Measurements from ENCODE around the gene ASB2. TPM values are rescaled to one million over a fixed set of nuclear protein-coding genes. Genes with fewer than 3 reads are reported as not detected.

Gene ASB2
- total and polyA plus RNA-seq, 2 donors (not counting 1 experiment from before 2014, with no cell fraction given), result 0.99 to 1.5 TPM

DNA sequence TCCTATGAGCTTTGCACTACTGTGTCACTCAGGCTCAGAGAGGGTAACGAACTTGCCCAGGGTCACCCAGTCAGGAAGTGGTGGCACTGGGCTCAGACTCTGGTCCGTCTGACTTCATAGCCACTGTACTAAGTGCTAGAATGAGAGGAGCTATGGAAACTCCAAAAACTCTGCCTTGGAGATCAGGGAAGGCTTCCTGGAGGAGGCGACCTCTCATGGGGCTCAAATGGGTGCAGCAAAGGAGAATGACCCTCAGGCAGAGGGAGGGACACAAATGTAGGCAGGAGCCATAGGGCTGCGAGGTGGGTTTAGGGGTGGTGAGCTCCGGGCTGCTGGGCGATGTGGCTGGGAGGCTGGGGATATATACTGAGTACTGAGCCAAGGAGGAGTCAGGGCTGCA lies 23.9 kb upstream of the ASB2 start:
- Histone ChIP-seq H3K9ac (ENCODE audit: insufficient read depth, low read length) (no peak overlapping the region), H3K36me3 (ENCODE audit: control insufficient read depth, insufficient read depth, low read length) (no peaks in the 10 kb centered on the region), H3K9me3 (ENCODE audit: control insufficient read depth, insufficient read depth, low read depth, low read length) (no peaks in the 10 kb centered on the region), H4K20me1 (ENCODE audit: control insufficient read depth, extremely low read depth, insufficient read depth, low read length) (no peaks in the 10 kb centered on the region), H3K79me2 (ENCODE audit: control insufficient read depth, insufficient read depth, low read length) (no peaks in the 10 kb centered on the region), H3K27me3 (ENCODE audit: control insufficient read depth, insufficient read depth, low read length) (peaks cover 9% of the 10 kb centered on the region), H3K4me3 (replicated peaks in 1 of 4; ENCODE audit: control extremely low read depth in 1 of 4, insufficient read depth in 1 of 4, low read depth in 3 of 4, low read length in 4 of 4) (no peak overlapping the region), H3K4me1 (ENCODE audit: control insufficient read depth, extremely low read depth, insufficient read depth, low read length) (no peaks in the 10 kb centered on the region), H3K27ac (ENCODE audit: insufficient read depth, low read length) (no peak overlapping the region), H3K4me2 (ENCODE audit: extremely low read depth, insufficient read depth, low read length) (no peak overlapping the region), H2AFZ (ENCODE audit: low read length) (no peak overlapping the region)
- DNase-seq (ENCODE audit: low read depth in 2 of 2), result no peak
- no peak for TF ChIP-seq EZH2 (IDR thresholded peaks at IDR 0.05; ENCODE audit: low read length, missing control alignments)

DNA sequence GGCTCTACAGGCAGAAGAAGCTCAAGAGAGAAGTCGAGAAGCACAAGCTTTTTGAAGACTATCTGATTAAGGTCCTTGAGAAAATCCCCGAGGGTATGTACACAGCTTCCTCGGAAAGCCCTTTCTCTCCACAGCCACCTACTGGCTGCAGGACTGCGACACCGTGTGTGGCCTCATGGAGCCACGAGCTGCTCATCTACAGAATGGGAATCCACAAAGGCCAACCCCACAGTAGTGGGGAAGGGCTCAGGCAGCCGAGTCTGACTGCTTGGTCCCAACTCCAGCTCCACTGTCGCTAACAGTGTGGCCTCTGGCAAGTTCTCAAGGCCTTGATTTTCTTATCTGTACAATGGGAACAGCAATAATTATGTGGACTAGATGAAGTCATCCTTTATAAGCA lies 23.2 kb upstream of the ASB2 start:
- Histone ChIP-seq H3K27ac (ENCODE audit: insufficient read depth, low read length) (no peak overlapping the region), H3K36me3 (ENCODE audit: control insufficient read depth, insufficient read depth, low read length) (no peaks in the 10 kb centered on the region), H3K9me3 (ENCODE audit: control insufficient read depth, insufficient read depth, low read depth, low read length) (no peaks in the 10 kb centered on the region), H3K9ac (ENCODE audit: insufficient read depth, low read length) (no peak overlapping the region), H3K79me2 (ENCODE audit: control insufficient read depth, insufficient read depth, low read length) (no peaks in the 10 kb centered on the region), H3K4me2 (ENCODE audit: extremely low read depth, insufficient read depth, low read length) (no peak overlapping the region), H3K27me3 (ENCODE audit: control insufficient read depth, insufficient read depth, low read length) (peaks cover 4% of the 10 kb centered on the region), H3K4me3 (replicated peaks in 1 of 4; ENCODE audit: control extremely low read depth in 1 of 4, insufficient read depth in 1 of 4, low read depth in 3 of 4, low read length in 4 of 4) (no peak overlapping the region), H2AFZ (ENCODE audit: low read length) (no peak overlapping the region), H3K4me1 (ENCODE audit: control insufficient read depth, extremely low read depth, insufficient read depth, low read length) (no peaks in the 10 kb centered on the region), H4K20me1 (ENCODE audit: control insufficient read depth, extremely low read depth, insufficient read depth, low read length) (no peaks in the 10 kb centered on the region)
- TF ChIP-seq CTCF (conservative IDR thresholded peaks at IDR 0.05 in 1 of 2, IDR thresholded peaks at IDR 0.05 in 1 of 2; ENCODE audit: low read depth in 1 of 2, low read length in 2 of 2) (no peak), EZH2 (IDR thresholded peaks at IDR 0.05; ENCODE audit: low read length, missing control alignments) (no peak)
- DNase-seq (ENCODE audit: low read depth in 2 of 2), result no peak

DNA sequence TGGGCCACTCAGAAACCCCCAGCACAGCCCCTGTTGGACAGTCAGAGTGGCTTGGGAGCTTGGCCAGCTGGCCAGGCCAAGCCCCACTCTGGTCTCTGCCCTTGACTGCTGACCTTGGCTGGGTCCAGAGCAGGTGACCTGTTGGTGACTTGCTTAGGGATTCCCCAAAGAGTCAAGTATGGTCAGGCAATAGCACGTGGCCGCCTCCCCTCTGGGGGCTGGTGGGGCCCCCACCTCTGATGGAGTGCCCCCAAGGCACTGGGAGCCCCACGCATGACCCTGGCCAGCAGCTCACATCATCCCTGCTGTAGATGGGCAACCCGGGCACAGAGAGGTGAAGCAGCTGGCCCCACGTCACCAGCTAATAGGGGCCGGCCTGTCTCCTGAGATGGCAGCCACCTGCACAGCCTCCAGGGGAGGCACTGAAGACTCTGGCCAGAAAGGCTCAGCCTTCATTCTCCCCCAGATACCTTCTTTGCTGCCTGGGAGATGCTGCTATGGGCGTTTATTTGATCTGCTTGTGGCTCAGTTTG lies 22.6 kb upstream of the ASB2 start:
- H3K9ac ChIP-seq (ENCODE audit: insufficient read depth, low read length), result no peak overlapping the region
- no peaks in the 10 kb centered on the region for H4K20me1 ChIP-seq (ENCODE audit: control insufficient read depth, extremely low read depth, insufficient read depth, low read length)
- no peak overlapping the region for H2AFZ ChIP-seq (ENCODE audit: low read length)
- no peak for TF ChIP-seq CTCF (conservative IDR thresholded peaks at IDR 0.05 in 1 of 2, IDR thresholded peaks at IDR 0.05 in 1 of 2; ENCODE audit: low read depth in 1 of 2, low read length in 2 of 2)
- TF ChIP-seq EZH2 (IDR thresholded peaks at IDR 0.05; ENCODE audit: low read length, missing control alignments), result no peak
- DNase-seq (ENCODE audit: low read depth in 2 of 2), result no peak
- no peaks in the 10 kb centered on the region for H3K9me3 ChIP-seq (ENCODE audit: control insufficient read depth, insufficient read depth, low read depth, low read length)
- no peak overlapping the region for H3K27ac ChIP-seq (ENCODE audit: insufficient read depth, low read length)
- no peaks in the 10 kb centered on the region for H3K79me2 ChIP-seq (ENCODE audit: control insufficient read depth, insufficient read depth, low read length)
- no peaks in the 10 kb centered on the region for H3K4me1 ChIP-seq (ENCODE audit: control insufficient read depth, extremely low read depth, insufficient read depth, low read length)
- H3K36me3 ChIP-seq (ENCODE audit: control insufficient read depth, insufficient read depth, low read length), result no peaks in the 10 kb centered on the region
- H3K27me3 ChIP-seq (ENCODE audit: control insufficient read depth, insufficient read depth, low read length), result peaks cover 2% of the 10 kb centered on the region
- no peak overlapping the region for H3K4me2 ChIP-seq (ENCODE audit: extremely low read depth, insufficient read depth, low read length)
- H3K4me3 ChIP-seq (replicated peaks in 1 of 4; ENCODE audit: control extremely low read depth in 1 of 4, insufficient read depth in 1 of 4, low read depth in 3 of 4, low read length in 4 of 4), result no peak overlapping the region
